GM13977 (cell line): ENCODE data around the gene CNGA3.

Source experiments
- DNase-seq: peaks from one replicate; pipeline ENCODE4 v3.0.0; 2012; ENCODE audit warnings: low spot score
- CTCF ChIP-seq: IDR thresholded peaks from 2 replicates; pipeline ENCODE4 v1.5.1; 2012; ENCODE audit warnings: mild to moderate bottlenecking, control low read depth; ENCODE audit not compliant: insufficient read depth; ENCODE audit errors: extremely low read depth, missing control alignments
- in situ Hi-C: fragments of 300-500 bp; cut with MboI; formaldehyde crosslinking; loops from one replicate; pipeline ENCODE4 v1.12.0; 2022; ENCODE audit warnings: low sequenced_read_pairs, low pct_unique_long_range_greater_than_20kb, mixed read lengths, inconsistent platforms; ENCODE audit not compliant: unreplicated experiment

The CNGA3 gene

GRCh38 chr2:98416383-98417159 is 70.3 kb downstream of the CNGA3 start:
- no peak for TF ChIP-seq CTCF
- DNase-seq = no peak
- in situ Hi-C loops = loop anchor here (10.0 kb wide), 1 partner anchor 98 kb away; no protein-coding TSS in a partner anchor

- in situ Hi-C loops = loop anchor here (10.0 kb wide), 1 partner anchor 95 kb away; no protein-coding TSS in a partner anchor
- TF ChIP-seq CTCF = no peak
- no peak for DNase-seq
Observed at GRCh38 chr2:98419544-98419943, 73.3 kb downstream of the CNGA3 start.

GRCh38 chr2:98419977-98420725 is 73.9 kb downstream of the CNGA3 start:
- DNase-seq = no peak
- in situ Hi-C loops = loop anchor here (10.0 kb wide), 1 partner anchor 95 kb away; no protein-coding TSS in a partner anchor

GRCh38 chr2:98422449-98422848 is 76.2 kb downstream of the CNGA3 start:
- TF ChIP-seq CTCF = no peak
- no peak for DNase-seq
- in situ Hi-C loops = no loop called here

More at GRCh38 chr2:98419977-98420725, 73.9 kb downstream of the CNGA3 start:
- no peak for TF ChIP-seq CTCF

- DNase-seq = no peak
- no peak for TF ChIP-seq CTCF
- in situ Hi-C loops = no loop called here
Observed at GRCh38 chr2:98426771-98427170, 80.5 kb downstream of the CNGA3 start.

GRCh38 chr2:98432145-98432544 is 85.9 kb downstream of the CNGA3 start:
- no peak for TF ChIP-seq CTCF
- in situ Hi-C loops = no loop called here
- DNase-seq = no peak
